ENCODE data around the gene LIG4. TPM values are rescaled to one million over a fixed set of nuclear protein-coding genes. Genes with fewer than 3 reads are reported as not detected.
A peak's percentile ranks its signal among the peaks of the same experiment; 100 is the strongest.

LIG4 gene
- total RNA-seq: 1 to 10 TPM; 4.9 to 5.4 TPM

DNA sequence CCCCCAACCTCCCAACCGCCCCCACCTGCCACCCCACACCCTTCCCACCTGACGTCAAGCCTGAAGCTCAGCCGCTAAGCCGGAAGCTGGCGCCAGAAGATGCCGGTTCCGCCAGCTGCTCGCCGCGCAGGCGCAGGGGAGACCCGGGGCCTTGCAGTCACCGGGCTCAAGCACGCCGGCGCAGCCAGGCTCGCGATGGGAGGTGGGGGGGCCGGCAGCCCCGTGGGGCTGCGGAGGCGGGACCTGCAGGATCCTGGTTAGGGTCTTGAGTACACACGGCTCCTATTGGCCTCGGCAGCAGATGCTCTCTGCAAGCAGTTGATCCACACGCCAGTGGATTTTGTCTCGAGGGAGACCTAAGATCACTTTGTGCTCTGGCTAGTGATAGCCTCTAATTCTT lies at the start of gene LIG4:
LIG4 (minus strand) TSS at position 101 of the 400 bp plus-strand sequence. CDS start 4,268 bp downstream, outside the sequence.
- Mint-ChIP-seq H3K27ac (peak within 1 kb of the TSS; percentile 68), H3K4me1 (ENCODE audit: low read depth) (peaks cover 36% of the 10 kb centered on the region), H3K27me3 (ENCODE audit: low read depth) (no peaks in the 10 kb centered on the region), H3K4me3 (peak within 1 kb of the TSS; percentile 73), H3K9me3 (peaks cover 11% of the 10 kb centered on the region), H3K36me3 (ENCODE audit: low read depth) (peaks cover 23% of the 10 kb centered on the region)
- intact Hi-C loops (cut with micrococcal nuclease): loop anchor here (5.0 kb wide), 3 partner anchors 192 to 1648 kb away; partner anchors contain the start of gene ARGLU1
- DNase-seq: peak; percentile 90
- CTCF ChIA-PET: no interaction called here

DNA sequence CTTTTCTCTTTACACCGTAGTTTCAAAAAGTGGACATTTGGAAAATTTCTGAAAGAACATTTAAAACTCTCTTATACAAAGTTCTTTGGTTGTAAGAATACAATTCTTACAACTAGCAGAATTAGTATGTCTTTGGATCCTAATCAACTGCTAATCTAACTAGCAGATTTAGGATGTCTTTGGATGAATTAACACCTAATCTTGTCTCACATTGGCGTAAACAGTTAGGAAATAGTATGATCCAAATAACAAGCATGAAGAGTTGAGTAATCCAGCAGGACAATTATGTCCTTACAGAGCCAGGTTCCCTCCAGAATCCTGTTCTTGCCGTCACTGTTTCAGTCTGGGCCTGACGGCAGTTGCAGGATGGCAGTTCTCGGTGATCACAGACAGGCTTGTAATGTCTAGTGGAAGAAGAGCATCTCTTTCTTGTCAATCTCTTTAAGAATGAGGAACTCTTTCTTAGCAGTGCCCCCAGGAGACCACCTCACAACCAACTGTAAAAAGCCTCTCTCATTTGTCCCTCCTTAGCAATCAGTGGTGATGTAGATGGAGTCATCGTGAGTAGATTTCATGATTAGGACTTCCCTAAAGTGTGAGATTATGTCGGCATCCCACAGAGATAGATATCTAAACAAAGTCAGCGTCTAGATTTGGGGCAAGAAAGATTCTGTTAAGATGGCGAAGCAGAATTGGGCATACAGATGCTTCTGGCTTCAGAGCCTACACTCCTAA lies 48.5 kb upstream of the LIG4 start:
- peaks cover 6% of the 10 kb centered on the region for H3K9me3 Mint-ChIP-seq
- CTCF ChIA-PET: no interaction called here
- intact Hi-C loops (cut with micrococcal nuclease): loop anchor here (10.0 kb wide), 1 partner anchor 1349 kb away; no protein-coding TSS in a partner anchor
- H3K36me3 Mint-ChIP-seq (ENCODE audit: low read depth): peaks cover 5% of the 10 kb centered on the region
- H3K27ac Mint-ChIP-seq: no peak overlapping the region
- peaks cover 27% of the 10 kb centered on the region for H3K4me1 Mint-ChIP-seq (ENCODE audit: low read depth)
- H3K4me3 Mint-ChIP-seq: no peak overlapping the region
- DNase-seq: no peak
- H3K27me3 Mint-ChIP-seq (ENCODE audit: low read depth): no peaks in the 10 kb centered on the region

DNA sequence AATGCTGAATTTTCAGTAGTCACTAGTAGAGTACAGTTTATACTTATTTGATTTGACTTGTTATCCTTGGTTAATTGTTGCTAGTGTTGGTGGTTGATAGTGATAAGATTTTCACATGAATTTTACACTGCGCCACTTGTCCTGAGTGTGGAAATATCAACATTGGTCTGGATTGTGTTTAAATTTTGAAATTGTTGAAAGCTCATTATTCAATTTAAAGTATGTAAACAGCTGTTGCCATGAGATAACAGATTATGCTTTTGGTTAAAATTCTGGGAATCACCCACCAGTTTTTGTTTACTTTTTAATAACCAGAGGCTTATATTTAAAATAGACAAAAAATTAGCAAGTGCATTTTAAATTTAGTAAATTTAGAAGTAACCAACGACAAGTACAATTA lies 41.9 kb upstream of the LIG4 start:
- Mint-ChIP-seq H3K27ac (no peak overlapping the region), H3K4me1 (ENCODE audit: low read depth) (no peaks in the 10 kb centered on the region), H3K27me3 (ENCODE audit: low read depth) (no peaks in the 10 kb centered on the region), H3K4me3 (no peak overlapping the region), H3K36me3 (ENCODE audit: low read depth) (peaks cover 14% of the 10 kb centered on the region), H3K9me3 (peaks cover 2% of the 10 kb centered on the region)
- CTCF ChIA-PET: no interaction called here
- DNase-seq: no peak
- intact Hi-C loops (cut with micrococcal nuclease): no loop called here

DNA sequence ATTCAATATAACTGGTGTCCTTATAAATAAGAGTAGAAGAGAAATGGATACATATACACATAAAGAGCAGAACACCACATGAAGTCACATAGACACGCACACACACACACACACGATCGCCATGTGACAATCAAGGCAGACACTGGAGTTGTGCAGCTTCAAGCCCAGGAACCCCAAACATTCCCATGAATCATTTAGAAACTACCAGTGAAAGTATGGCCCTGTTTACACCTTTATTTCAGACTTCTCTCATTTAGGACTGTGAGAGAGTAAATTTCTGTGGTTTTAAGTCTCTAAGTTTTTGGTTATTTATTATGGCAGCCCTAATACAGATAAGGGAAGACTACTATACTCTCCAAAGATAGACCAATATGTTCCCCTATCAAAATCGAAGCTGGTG lies 33.8 kb upstream of the LIG4 start:
- CTCF ChIA-PET: no interaction called here
- intact Hi-C loops (cut with micrococcal nuclease): no loop called here
- no peak overlapping the region for H3K27ac Mint-ChIP-seq

DNA sequence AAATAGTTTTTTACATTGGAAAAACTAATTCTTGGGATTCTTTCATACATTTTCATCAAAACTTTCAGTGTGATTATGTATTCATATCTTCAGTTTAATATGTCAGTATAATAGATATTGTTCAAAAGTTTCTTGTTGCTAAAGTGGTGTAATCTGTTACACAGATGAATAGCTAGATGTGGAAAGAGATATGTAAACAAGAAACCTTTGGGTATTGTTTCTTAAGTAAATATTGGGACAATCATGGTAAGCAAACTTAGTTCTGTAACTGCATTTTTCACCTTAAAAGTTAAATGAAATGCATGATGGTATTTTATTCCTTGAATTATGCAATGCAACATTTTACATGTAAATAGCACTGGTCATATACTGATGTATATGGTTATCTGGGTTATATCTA lies 15.0 kb upstream of the LIG4 start:
- Mint-ChIP-seq H3K4me1 (ENCODE audit: low read depth) (peaks cover 28% of the 10 kb centered on the region), H3K4me3 (no peak overlapping the region), H3K9me3 (no peaks in the 10 kb centered on the region), H3K27me3 (ENCODE audit: low read depth) (no peaks in the 10 kb centered on the region), H3K36me3 (ENCODE audit: low read depth) (peaks cover 9% of the 10 kb centered on the region), H3K27ac (no peak overlapping the region)
- intact Hi-C loops (cut with micrococcal nuclease): no loop called here
- no peak for DNase-seq
- CTCF ChIA-PET: no interaction called here

More for the DNA sequence above, 33.8 kb upstream of the LIG4 start:
- Mint-ChIP-seq H3K4me1 (ENCODE audit: low read depth) (peaks cover 6% of the 10 kb centered on the region), H3K9me3 (peaks cover 29% of the 10 kb centered on the region), H3K4me3 (no peak overlapping the region), H3K27me3 (ENCODE audit: low read depth) (no peaks in the 10 kb centered on the region), H3K36me3 (ENCODE audit: low read depth) (peaks cover 17% of the 10 kb centered on the region)
- DNase-seq: no peak

DNA sequence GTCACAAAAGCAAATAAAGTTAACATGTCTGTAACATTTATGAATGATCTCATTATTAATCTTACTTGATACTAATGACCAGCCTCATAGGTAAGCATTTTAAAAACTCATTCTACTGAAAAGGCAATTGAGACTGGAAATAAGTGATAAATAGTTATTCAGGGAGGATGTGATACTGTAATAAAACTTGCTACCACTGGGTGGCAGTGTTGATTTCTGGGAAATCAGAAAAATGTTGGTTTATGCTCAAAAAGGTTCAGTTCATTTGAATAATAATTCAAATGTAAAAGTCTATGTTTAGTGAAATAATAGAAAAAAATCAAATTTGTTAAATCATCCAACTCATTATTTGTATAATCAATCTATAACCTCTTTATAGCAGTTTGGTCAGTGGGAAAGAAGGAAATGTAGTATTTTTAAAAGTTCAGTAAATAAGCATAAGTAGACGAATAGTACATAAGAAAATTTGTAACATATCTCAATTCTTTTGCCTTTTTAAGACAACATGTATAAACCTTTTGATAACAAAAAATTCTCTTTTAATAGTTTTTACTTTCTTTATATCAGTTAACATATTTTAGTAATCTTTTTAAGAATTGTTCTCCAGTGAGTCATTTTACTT lies 12.4 kb upstream of the LIG4 start:
- peaks cover 49% of the 10 kb centered on the region for H3K4me1 Mint-ChIP-seq (ENCODE audit: low read depth)
- DNase-seq: peak; percentile 45
- no peak overlapping the region for H3K4me3 Mint-ChIP-seq
- intact Hi-C loops (cut with micrococcal nuclease): loop anchor here (1.0 to 5.0 kb wide), 6 partner anchors 41 to 670 kb away; partner anchors contain the start of gene TNFSF13B
- H3K27me3 Mint-ChIP-seq (ENCODE audit: low read depth): no peaks in the 10 kb centered on the region
- no peaks in the 10 kb centered on the region for H3K9me3 Mint-ChIP-seq
- CTCF ChIA-PET: interaction anchor here (0.6 to 0.7 kb wide), 3 partner anchors 119 to 668 kb away, joined by 3 read pairs; no protein-coding TSS in a partner anchor
- H3K36me3 Mint-ChIP-seq (ENCODE audit: low read depth): peaks cover 9% of the 10 kb centered on the region
- H3K27ac Mint-ChIP-seq: no peak overlapping the region

DNA sequence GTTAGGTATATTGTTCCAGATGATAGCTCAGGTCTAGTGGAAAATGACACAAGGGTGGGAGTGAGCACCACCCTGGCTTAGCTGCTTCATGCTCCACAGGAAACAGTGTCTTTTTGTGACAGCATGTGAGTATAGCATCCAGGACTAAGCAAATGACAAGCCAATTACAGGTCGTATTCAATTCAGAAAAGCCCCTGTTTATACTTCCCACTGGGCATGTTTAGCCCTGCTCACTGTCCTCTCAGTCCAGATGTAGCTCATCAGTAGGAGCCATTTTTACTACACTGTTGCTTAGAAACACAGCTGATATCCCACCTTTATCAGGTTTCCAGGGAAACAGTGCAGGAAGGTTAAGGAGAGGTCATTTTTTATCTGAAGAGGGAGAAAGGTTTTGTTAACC lies 10.8 kb upstream of the LIG4 start:
- peak overlapping the region; percentile 5 for H3K27ac Mint-ChIP-seq
- peaks cover 9% of the 10 kb centered on the region for H3K36me3 Mint-ChIP-seq (ENCODE audit: low read depth)
- H3K27me3 Mint-ChIP-seq (ENCODE audit: low read depth): no peaks in the 10 kb centered on the region
- CTCF ChIA-PET: interaction anchor here (0.8 to 1.0 kb wide), 2 partner anchors 104 to 669 kb away, joined by 3 to 5 read pairs; no protein-coding TSS in a partner anchor
- peaks cover 54% of the 10 kb centered on the region for H3K4me1 Mint-ChIP-seq (ENCODE audit: low read depth)
- intact Hi-C loops (cut with micrococcal nuclease): loop anchor here (2.0 to 5.0 kb wide), 3 partner anchors 43 to 281 kb away; partner anchors contain the start of gene TNFSF13B
- H3K4me3 Mint-ChIP-seq: no peak overlapping the region
- H3K9me3 Mint-ChIP-seq: no peaks in the 10 kb centered on the region
- DNase-seq: no peak

DNA sequence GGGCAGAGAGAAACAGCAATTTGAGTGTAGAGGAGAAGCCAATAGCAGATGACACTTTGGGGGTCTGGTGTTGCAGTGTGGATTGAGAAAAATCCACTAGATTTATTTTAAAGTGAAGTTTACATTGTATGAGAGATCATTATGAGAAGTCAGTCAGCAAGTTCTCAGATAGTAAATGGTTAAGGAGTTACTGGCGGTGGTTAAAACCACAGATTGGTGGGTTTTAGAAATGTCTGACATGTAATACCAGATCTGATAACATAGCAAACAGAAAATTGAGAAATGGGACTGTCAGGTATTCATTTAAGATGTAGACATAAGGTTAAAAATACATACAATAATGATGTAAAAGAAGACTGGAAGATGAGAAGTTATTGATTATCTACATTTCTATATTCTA lies 10.1 kb upstream of the LIG4 start:
- CTCF ChIA-PET: interaction anchor here (0.8 kb wide), 1 partner anchor 104 kb away, joined by 5 read pairs; no protein-coding TSS in a partner anchor
- H3K4me3 Mint-ChIP-seq: no peak overlapping the region
- no peak for DNase-seq
- H3K27ac Mint-ChIP-seq: peak overlapping the region; percentile 5
- H3K27me3 Mint-ChIP-seq (ENCODE audit: low read depth): no peaks in the 10 kb centered on the region
- intact Hi-C loops (cut with micrococcal nuclease): loop anchor here (5.0 kb wide), 2 partner anchors 82 to 282 kb away; no protein-coding TSS in a partner anchor
- no peaks in the 10 kb centered on the region for H3K9me3 Mint-ChIP-seq
- H3K4me1 Mint-ChIP-seq (ENCODE audit: low read depth): peaks cover 59% of the 10 kb centered on the region
- peaks cover 9% of the 10 kb centered on the region for H3K36me3 Mint-ChIP-seq (ENCODE audit: low read depth)

DNA sequence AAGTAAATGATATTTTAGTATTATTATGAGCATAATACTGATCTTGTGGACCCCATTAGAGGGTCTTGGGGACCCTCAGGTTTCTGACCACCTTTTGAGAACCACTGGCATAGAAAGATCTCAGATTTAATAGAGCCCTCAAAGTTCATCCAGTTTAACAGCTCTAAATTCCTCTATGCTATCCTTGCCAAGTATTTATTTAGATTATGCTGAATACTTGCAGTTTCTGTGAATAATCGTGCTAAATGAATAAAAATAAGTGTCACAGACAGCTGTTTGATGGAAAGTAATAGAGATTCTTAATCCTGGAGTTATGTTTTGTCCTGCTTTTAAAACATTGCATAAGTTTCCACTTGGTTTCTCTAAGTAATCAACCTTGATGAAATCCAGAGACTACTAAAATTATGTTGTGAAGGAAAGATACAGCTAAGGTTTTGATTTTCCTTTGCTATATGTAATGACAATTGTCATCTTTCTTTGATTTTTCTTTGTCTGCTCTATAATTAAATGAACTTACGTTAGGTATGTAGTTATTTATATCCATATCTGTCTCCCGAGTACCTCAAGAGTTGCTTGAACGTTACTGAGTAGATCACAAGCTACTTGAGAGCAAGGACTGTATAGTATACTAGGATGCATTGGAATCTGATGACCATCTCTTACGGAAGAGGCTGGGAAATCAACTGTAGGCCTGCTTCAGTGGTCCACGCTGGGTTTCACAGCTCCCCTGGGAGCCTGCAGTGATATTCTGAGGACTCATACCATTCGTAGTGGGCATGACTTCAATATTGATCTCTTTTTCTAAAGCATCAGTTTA lies 8.6 kb upstream of the LIG4 start:
- Mint-ChIP-seq H3K4me1 (ENCODE audit: low read depth) (peaks cover 68% of the 10 kb centered on the region), H3K36me3 (ENCODE audit: low read depth) (no peaks in the 10 kb centered on the region), H3K9me3 (no peaks in the 10 kb centered on the region), H3K4me3 (no peak overlapping the region), H3K27me3 (ENCODE audit: low read depth) (no peaks in the 10 kb centered on the region), H3K27ac (no peak overlapping the region)
- DNase-seq: no peak
- intact Hi-C loops (cut with micrococcal nuclease): no loop called here
- CTCF ChIA-PET: interaction anchor here (0.6 to 1.1 kb wide), 2 partner anchors 8 to 68 kb away, joined by 3 read pairs; no protein-coding TSS in a partner anchor

DNA sequence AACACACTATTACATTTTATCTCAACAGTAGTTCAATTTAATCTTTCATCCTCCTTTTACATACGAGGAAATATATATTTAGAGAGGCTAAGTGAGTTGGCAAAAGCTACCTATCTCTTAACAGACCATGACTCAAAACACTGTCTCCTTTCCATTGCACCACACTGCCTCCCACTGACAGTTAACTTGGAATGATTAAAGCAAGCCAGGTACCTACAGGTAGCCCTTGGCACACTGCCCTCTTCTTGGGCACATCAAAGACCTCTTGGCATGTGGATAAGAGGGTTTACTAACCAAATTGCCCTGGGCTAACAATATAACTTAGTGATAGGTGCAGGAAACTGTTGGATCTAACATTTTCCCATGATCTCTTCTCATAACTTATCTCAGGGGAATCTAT lies 4.7 kb upstream of the LIG4 start:
- H3K36me3 Mint-ChIP-seq (ENCODE audit: low read depth): peaks cover 2% of the 10 kb centered on the region
- peak overlapping the region; percentile 8 for H3K27ac Mint-ChIP-seq
- H3K4me3 Mint-ChIP-seq: peak overlapping the region; percentile 11
- CTCF ChIA-PET: interaction anchor here (0.7 kb wide), 1 partner anchor 49 kb away, joined by 3 read pairs; no protein-coding TSS in a partner anchor
- peak; percentile 53 for DNase-seq
- intact Hi-C loops (cut with micrococcal nuclease): loop anchor here (1.0 kb wide), 1 partner anchor 44 kb away; no protein-coding TSS in a partner anchor
- H3K27me3 Mint-ChIP-seq (ENCODE audit: low read depth): no peaks in the 10 kb centered on the region
- no peaks in the 10 kb centered on the region for H3K9me3 Mint-ChIP-seq
- peaks cover 53% of the 10 kb centered on the region for H3K4me1 Mint-ChIP-seq (ENCODE audit: low read depth)

DNA sequence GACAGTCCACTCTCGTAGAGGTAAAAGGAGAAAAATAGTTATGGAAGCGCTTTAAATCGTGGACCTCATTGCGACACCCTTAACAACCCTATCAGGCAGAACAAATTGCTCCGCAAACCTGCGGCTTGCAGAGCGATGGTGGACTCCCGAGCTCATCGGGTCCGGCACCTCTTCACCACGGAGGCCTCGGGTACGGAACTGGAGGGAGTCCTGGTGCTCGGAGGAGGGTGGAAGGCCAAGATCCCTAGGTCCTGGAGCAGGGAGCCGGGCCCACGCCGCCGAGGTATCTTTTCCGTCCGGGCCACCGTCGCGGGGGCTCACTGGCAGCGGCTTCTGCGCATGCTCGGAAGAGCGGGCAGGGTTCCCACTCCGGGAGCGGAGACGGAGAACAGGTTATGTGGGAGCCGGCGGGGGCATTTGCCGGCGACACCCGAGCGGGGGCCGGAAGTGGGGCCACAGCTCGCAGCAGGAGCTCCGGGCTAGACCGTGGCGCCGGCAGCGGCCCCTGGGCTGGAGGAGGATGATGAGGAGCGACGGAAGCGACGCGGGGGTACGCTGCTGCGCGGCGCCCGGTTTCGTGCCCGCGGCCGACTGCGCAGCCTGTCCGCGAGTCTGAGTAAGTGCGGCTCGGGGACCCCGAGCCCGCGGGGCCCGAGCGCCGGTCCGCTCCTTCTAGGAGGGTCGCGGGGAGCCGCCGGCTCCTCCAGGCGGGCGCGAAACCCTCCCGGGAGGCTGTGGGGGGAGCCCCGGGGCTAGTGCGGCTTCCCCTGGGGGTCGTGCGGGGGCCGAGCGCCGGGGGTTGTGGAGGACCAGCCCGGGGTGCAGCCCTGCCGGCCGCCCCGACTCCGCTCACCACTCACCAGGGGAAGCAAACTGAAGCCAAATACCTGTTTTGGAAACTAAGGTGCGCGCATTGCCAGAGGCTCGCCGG lies 3.0 kb upstream of the LIG4 start, which contains the start of gene ABHD13:
ABHD13 (plus strand) TSS at position 349 of the 931 bp plus-strand sequence. CDS start 10,827 bp downstream, outside the sequence.
- CTCF ChIA-PET: interaction anchor here (0.6 kb wide), 1 partner anchor 102 kb away, joined by 3 read pairs; no protein-coding TSS in a partner anchor
- H3K27me3 Mint-ChIP-seq (ENCODE audit: low read depth): no peaks in the 10 kb centered on the region
- intact Hi-C loops (cut with micrococcal nuclease): loop anchor here (1.0 to 5.0 kb wide), 4 partner anchors 189 to 1651 kb away; partner anchors contain the start of genes ARGLU1 and IRS2
- peak; percentile 87 for DNase-seq
- H3K4me1 Mint-ChIP-seq (ENCODE audit: low read depth): peaks cover 48% of the 10 kb centered on the region
- H3K4me3 Mint-ChIP-seq: peak within 1 kb of the TSS; percentile 90
- peak within 1 kb of the TSS; percentile 94 for H3K27ac Mint-ChIP-seq
- H3K9me3 Mint-ChIP-seq: peaks cover 2% of the 10 kb centered on the region
- peaks cover 3% of the 10 kb centered on the region for H3K36me3 Mint-ChIP-seq (ENCODE audit: low read depth)

All from activated naive CD4-positive, alpha-beta T cell treated with anti-CD3 and anti-CD28 coated beads for 36 hours (primary cell).